ENCODE results near the gene RAB6B. TPM values are rescaled to one million over a fixed set of nuclear protein-coding genes. Genes with fewer than 3 reads are reported as not detected.

The RAB6B gene
- total RNA-seq, 2 donors from 2014 or later, result 2.6 to 7.2 TPM

DNA sequence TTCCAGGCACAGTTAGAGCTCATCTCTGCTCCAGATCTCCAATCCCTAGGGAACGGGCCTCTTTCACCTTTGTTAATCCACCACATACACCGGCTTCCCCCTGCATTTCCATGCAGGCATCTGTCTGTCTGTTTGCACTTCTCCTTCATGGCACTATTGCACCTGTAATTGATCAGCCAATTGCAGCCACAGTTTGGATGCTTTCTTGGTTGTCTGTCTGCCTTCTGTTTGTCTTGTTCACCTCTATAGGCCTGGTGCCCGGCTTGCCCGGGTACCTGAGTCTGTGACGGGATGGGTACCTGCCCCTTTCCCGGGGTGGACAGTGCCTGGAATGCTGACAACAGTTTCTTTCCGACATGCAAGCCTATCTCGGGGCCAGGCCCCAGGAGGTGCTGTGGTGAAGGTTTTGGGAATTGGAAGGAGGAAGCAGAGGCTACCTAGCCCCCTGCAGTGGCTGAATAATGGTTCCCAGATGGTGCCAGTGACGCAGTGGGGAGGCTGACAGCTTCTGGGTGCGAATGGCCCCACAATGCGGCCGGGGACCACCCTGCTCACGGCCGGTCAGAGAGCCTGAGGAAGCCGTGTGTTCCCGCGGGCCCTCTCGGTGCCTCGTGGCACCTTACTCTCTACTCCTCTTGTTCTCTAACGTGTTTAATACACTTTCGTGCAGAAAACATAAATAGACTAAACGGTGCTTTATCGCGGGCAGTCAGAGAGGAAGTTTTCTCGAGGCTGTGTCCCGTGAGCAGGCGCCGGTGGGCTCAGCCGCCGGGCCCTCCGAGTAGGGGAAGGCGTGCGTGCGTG, 31.3 kb upstream of the RAB6B start:
- H3K27ac Mint-ChIP-seq, result no peak overlapping the region
- H3K9me3 Mint-ChIP-seq, result no peaks in the 10 kb centered on the region
- H3K4me1 Mint-ChIP-seq (ENCODE audit: low read depth), result peaks cover 7% of the 10 kb centered on the region
- no peaks in the 10 kb centered on the region for H3K36me3 Mint-ChIP-seq (ENCODE audit: insufficient read depth in 2 of 2)
- ATAC-seq (replicated peaks in 1 of 2) (peak; percentile 3 to 7), DNase-seq (no peak)
- H3K27me3 Mint-ChIP-seq (ENCODE audit: low read depth), result peaks cover 8% of the 10 kb centered on the region
- H3K4me3 Mint-ChIP-seq, result peak overlapping the region; percentile 65 to 66

DNA sequence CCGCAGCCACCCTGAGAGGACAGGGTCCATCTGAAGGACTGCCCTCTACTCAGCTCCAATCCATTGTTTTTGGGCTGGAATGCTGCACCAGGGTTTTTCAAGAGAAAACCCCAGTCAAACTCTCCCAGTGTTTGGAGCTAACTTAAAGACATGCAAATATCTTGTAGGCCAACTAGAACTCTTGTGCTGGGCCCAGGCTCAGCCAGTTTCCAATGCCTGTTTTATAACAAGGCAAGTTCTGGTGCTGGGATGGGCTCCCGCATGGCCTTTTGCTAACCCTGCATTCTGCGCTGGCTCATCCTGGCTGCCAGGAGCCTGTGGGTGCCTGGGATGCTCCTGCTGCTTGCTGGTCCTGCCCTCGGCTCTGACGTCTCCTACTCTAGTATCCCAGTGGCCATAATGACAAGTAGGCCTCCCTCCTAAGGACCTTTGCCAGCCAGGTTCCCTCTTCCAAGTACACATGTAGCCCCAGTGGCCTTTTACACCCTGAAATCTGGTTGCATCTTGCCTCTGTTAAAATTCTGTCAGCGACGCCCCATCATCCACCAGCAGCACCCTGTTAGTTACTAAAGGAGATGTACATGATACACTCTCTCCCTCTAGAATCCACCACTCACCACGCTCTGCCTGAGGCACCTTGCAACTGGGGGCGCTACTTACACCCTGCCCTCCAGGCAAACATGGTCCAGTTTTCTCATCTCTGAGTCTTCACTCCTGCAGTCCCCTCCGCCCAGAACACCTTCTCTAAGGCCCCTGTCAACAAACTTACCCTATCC, 30.5 kb upstream of the RAB6B start:
- Mint-ChIP-seq H3K27me3 (ENCODE audit: low read depth) (peaks cover 8% of the 10 kb centered on the region), H3K4me3 (no peak overlapping the region)

GRCh38 chr3:133924041-133924440, 28.4 kb upstream of the RAB6B start:
- DNase-seq, result no peak
- Mint-ChIP-seq H3K9me3 (no peaks in the 10 kb centered on the region), H3K27me3 (ENCODE audit: low read depth) (peaks cover 2% of the 10 kb centered on the region), H3K4me3 (no peak overlapping the region), H3K36me3 (ENCODE audit: insufficient read depth in 2 of 2) (no peaks in the 10 kb centered on the region), H3K4me1 (ENCODE audit: low read depth) (peaks cover 7% of the 10 kb centered on the region), H3K27ac (no peak overlapping the region)
- ATAC-seq (replicated peaks in 1 of 2), result no peak

More for the DNA sequence above, 30.5 kb upstream of the RAB6B start:
- H3K36me3 Mint-ChIP-seq (ENCODE audit: insufficient read depth in 2 of 2), result no peaks in the 10 kb centered on the region
- H3K4me1 Mint-ChIP-seq (ENCODE audit: low read depth), result peaks cover 7% of the 10 kb centered on the region
- H3K27ac Mint-ChIP-seq, result no peak overlapping the region
- no peak for DNase-seq
- no peak for ATAC-seq (replicated peaks in 1 of 2)
- H3K9me3 Mint-ChIP-seq, result no peaks in the 10 kb centered on the region

DNA sequence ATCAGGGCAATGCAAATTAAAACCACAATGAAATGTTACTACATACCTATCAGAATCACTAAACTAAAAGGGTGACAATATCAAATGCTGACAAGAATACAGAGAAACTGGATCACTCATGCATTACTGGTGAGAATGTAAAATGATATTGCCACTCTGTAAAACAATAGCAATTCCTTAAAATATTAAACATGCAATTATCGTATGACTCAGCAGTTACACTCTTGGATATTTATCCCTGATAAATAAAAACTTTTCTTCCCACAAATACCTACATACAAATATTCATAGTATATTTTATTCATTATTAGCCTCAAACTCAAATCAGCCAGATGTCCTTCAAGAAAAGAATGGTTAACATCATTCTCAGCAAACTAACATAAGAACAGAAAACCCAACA, 25.9 kb upstream of the RAB6B start:
- Mint-ChIP-seq H3K36me3 (ENCODE audit: insufficient read depth in 2 of 2) (no peaks in the 10 kb centered on the region), H3K4me1 (ENCODE audit: low read depth) (no peaks in the 10 kb centered on the region), H3K4me3 (no peak overlapping the region), H3K9me3 (peaks cover 0 to 3% of the 10 kb centered on the region in 2 donors), H3K27me3 (ENCODE audit: low read depth) (peaks cover 7% of the 10 kb centered on the region), H3K27ac (no peak overlapping the region)
- ATAC-seq (replicated peaks in 1 of 2), result no peak
- no peak for DNase-seq

- no peaks in the 10 kb centered on the region for H3K4me1 Mint-ChIP-seq (ENCODE audit: low read depth)
- ATAC-seq (replicated peaks in 1 of 2), result no peak
- H3K27ac Mint-ChIP-seq, result no peak overlapping the region
- DNase-seq, result no peak
- peaks cover 7% of the 10 kb centered on the region for H3K27me3 Mint-ChIP-seq (ENCODE audit: low read depth)
- no peak overlapping the region for H3K4me3 Mint-ChIP-seq
- H3K36me3 Mint-ChIP-seq (ENCODE audit: insufficient read depth in 2 of 2), result no peaks in the 10 kb centered on the region
- peaks cover 0 to 3% of the 10 kb centered on the region in 2 donors for H3K9me3 Mint-ChIP-seq
These were observed 21.5 kb upstream of the RAB6B start for GRCh38 chr3:133917144-133917543.

DNA sequence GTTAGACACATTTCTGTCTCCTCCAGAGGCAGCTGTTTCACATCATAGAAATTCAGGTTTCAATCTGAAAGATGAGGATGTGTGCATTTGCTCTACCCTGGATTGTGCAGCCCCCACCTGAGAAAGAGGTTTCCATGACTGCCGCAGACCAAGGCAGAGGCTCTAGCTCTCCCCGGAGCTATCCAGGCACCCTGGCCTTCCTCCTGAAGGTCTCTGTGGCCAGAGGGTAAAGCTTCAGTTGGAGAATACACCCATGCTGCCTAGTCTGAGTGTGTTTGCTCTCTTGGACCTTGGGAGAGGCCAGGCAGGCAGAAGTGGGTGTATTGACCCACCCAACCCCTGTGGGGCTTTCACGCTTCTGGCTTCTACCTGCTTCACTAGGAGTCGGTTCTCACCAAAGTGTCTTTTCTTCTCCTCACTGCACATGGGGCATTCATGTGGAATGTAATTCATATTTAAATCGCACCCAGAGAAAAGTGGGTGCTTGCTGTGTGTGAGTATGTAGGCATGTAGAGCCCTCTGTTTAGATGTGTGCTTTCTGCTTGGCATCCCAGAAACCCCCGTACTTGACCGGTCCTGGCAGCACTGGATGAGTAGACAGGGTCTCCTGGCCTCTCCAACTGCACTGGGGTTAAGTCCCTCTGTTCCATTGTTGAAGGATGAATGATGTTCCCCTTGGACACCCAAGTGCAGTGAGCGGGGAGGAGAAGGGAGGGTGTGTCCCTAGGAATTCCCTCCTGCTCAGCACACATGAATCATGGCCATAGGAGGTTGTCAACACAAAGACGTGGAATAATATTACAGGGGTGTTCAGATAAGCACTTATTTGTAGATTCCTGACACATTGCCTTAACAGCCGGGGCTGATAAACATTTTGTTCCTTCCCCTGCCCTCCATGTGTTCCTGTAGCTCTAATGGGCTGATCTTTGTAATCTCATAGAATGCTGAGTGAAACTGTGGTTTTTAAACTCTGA, 20.3 kb upstream of the RAB6B start:
- H3K4me3 Mint-ChIP-seq, result no peak overlapping the region
- DNase-seq (no peak), ATAC-seq (replicated peaks in 1 of 2) (no peak)
- no peak overlapping the region for H3K27ac Mint-ChIP-seq
- H3K9me3 Mint-ChIP-seq, result peaks cover 0 to 3% of the 10 kb centered on the region in 2 donors
- H3K36me3 Mint-ChIP-seq (ENCODE audit: insufficient read depth in 2 of 2), result no peaks in the 10 kb centered on the region
- no peaks in the 10 kb centered on the region for H3K4me1 Mint-ChIP-seq (ENCODE audit: low read depth)
- peaks cover 7% of the 10 kb centered on the region for H3K27me3 Mint-ChIP-seq (ENCODE audit: low read depth)

DNA sequence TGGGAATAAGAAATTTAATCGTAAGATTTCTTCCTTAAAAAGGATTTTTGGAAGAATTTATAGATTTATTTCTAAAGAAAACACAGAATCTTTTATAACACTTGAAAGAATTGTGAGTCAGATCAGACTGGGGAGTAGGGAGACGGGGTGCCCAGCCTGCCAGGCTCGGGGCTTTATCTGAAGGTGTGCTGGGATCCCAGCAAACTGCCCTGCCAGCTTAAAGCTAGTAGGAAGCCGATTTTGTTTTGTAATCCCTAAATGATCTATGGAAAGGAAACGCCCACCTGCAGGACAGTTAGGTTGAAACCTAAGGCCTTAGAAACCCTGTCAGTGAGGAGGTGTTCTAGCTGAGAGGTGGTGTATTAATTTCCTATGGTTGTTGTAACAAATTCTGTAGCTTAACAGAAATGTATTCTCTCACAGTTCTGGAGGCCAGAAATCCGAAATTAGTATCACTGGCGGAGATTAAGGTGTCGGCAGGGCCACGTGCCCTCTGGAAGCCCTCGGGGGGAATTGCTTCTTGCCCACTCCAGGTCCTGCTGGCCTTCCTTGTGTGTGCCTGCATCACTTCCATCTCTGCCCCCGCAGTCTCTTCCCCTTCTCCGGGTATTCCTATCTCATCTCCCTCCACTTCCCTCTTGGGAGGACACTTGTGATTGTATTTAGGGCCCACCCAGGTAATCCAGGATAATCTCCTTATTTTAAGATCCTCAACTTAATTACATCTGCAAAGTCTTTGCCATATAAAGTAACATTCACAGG, 19.3 kb upstream of the RAB6B start:
- H3K36me3 Mint-ChIP-seq (ENCODE audit: insufficient read depth in 2 of 2), result no peaks in the 10 kb centered on the region
- ATAC-seq (replicated peaks in 1 of 2) (no peak), DNase-seq (no peak)
- H3K27me3 Mint-ChIP-seq (ENCODE audit: low read depth), result peaks cover 7% of the 10 kb centered on the region
- no peak overlapping the region for H3K27ac Mint-ChIP-seq
- H3K4me3 Mint-ChIP-seq, result no peak overlapping the region
- H3K9me3 Mint-ChIP-seq, result peaks cover 0 to 3% of the 10 kb centered on the region in 2 donors
- no peaks in the 10 kb centered on the region for H3K4me1 Mint-ChIP-seq (ENCODE audit: low read depth)

DNA sequence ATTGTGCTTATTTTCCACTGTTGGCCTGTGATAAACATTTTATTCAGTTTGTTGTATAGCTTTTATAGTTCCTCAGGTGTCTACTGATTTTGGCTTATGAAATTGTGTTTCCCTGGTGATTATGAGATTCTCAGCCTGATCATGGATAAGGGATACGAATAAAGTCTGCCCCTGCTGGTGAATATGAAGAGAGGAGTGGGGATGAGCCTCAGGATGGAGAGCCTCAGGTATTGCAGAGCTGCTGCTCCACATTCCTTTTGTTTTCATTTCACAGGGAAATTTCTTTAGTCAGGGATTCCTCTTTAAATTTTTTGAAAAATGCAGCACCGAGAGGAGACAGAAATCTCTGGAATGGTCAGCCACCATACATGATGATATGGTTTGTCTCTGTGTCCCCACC, 14.7 kb upstream of the RAB6B start:
- peaks cover 6% of the 10 kb centered on the region for H3K27me3 Mint-ChIP-seq (ENCODE audit: low read depth)
- no peak for DNase-seq
- no peaks in the 10 kb centered on the region for H3K36me3 Mint-ChIP-seq (ENCODE audit: insufficient read depth in 2 of 2)
- H3K4me1 Mint-ChIP-seq (ENCODE audit: low read depth), result no peaks in the 10 kb centered on the region
- no peaks in the 10 kb centered on the region for H3K9me3 Mint-ChIP-seq
- no peak overlapping the region for H3K27ac Mint-ChIP-seq
- ATAC-seq (replicated peaks in 1 of 2), result no peak
- no peak overlapping the region for H3K4me3 Mint-ChIP-seq

DNA sequence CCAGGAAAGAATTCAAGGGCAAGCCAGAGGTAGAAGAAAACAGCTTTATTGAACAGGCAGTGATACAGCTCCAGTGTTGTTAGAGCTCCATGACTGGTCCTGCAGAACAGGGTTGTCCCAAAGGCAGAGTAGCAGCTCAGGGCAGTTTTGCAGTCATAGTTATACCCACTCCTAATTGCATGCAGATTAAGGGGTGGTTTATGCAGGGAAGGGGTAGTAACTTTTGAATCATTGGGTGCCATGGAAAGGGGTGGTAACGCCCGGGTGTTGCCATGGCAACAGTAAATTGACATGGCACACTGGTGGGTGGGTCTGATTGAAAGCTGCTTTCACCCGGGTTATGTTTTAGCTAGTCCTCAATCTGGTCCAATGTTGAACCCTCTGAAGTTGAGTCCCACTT, 9.7 kb upstream of the RAB6B start:
- H3K36me3 Mint-ChIP-seq (ENCODE audit: insufficient read depth in 2 of 2), result no peaks in the 10 kb centered on the region
- H3K4me3 Mint-ChIP-seq, result no peak overlapping the region
- H3K9me3 Mint-ChIP-seq, result no peaks in the 10 kb centered on the region
- H3K27ac Mint-ChIP-seq, result no peak overlapping the region
- H3K27me3 Mint-ChIP-seq (ENCODE audit: low read depth), result peaks cover 39% of the 10 kb centered on the region
- DNase-seq (no peak), ATAC-seq (replicated peaks in 1 of 2) (no peak)
- H3K4me1 Mint-ChIP-seq (ENCODE audit: low read depth), result no peaks in the 10 kb centered on the region

DNA sequence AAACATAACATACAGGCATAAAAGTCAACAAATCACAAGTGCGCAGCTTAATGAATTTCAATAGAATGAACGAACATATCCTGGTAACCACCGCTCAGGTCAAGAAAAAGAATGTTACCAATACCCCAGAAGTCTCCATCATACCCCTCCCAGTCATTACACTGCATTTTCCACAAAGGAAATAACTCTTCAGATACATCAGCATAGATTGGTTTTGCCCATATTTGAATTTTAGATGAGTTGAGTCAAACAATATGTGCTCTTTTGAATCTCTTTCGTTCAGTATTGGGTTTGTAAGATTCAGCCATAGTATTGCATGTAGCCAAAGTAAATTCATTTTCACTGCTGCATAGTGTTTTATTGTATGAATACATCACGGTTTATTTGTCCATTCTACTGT, 6.2 kb upstream of the RAB6B start:
- Mint-ChIP-seq H3K4me3 (no peak overlapping the region), H3K36me3 (ENCODE audit: insufficient read depth in 2 of 2) (no peaks in the 10 kb centered on the region), H3K27me3 (ENCODE audit: low read depth) (peaks cover 58% of the 10 kb centered on the region), H3K4me1 (ENCODE audit: low read depth) (no peaks in the 10 kb centered on the region), H3K27ac (no peak overlapping the region), H3K9me3 (no peaks in the 10 kb centered on the region)
- DNase-seq (no peak), ATAC-seq (replicated peaks in 1 of 2) (no peak)

GRCh38 chr3:133901083-133901482, 5.4 kb upstream of the RAB6B start:
- Mint-ChIP-seq H3K4me3 (no peak overlapping the region), H3K36me3 (ENCODE audit: insufficient read depth in 2 of 2) (no peaks in the 10 kb centered on the region), H3K4me1 (ENCODE audit: low read depth) (no peaks in the 10 kb centered on the region), H3K27ac (no peak overlapping the region), H3K9me3 (no peaks in the 10 kb centered on the region), H3K27me3 (ENCODE audit: low read depth) (peaks cover 59% of the 10 kb centered on the region)
- ATAC-seq (replicated peaks in 1 of 2), result peak in 1 of 2 donors; percentile 37
- DNase-seq, result no peak

DNA sequence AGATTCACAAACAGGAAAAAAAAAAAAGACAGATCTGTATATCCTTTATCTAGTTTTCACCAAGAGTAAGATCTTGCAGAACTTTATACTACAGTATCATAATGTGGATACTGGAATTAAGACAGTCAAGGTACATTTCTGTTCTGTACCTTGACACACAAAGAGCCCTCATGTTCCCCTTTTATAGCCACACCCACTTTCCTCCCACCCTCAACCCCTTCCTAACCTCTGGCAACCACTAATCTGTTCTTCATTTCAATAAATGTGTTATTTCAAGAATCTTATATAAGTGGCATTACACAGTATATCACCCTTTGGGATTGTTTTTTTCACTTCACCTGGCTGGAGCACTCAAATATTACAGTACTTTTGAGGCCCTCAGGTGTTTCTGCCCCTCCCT, 3.6 kb upstream of the RAB6B start:
- no peak for ATAC-seq (replicated peaks in 1 of 2)
- Mint-ChIP-seq H3K27ac (no peak overlapping the region), H3K9me3 (no peaks in the 10 kb centered on the region), H3K4me1 (ENCODE audit: low read depth) (no peaks in the 10 kb centered on the region), H3K36me3 (ENCODE audit: insufficient read depth in 2 of 2) (no peaks in the 10 kb centered on the region), H3K27me3 (ENCODE audit: low read depth) (peaks cover 48% of the 10 kb centered on the region), H3K4me3 (no peak overlapping the region)
- no peak for DNase-seq

Data from activated T-cell treated with anti-CD3 and anti-CD28 coated beads, Interleukin-2, amount 50 U/mL, for 72 hours (primary cell).